K562 (cell line): ENCODE data around the gene CHERP. TPM values are rescaled to one million over a fixed set of nuclear protein-coding genes. Genes with fewer than 3 reads are reported as not detected.

ENCODE experiments used
- ATAC-seq: fragments of 200-7000 bp; cut with Tn5 transposase; 3 replicates; pipeline ENCODE4 v1.9.1; 2020; ENCODE audit warnings: moderate library complexity
- BruUV-seq: library from RNA; stranded (reverse); fragments of 400-500 nt; replicated peaks from 2 replicates; lab custom pipeline; 2021; lab: Mats Ljungman, UMichigan
- CTCF ChIA-PET: fragments of 300-600 bp; formaldehyde crosslinking; extraction: SDS; loops from one replicate; lab custom pipeline; 2021; ENCODE audit warnings: low intra/inter-chr PET ratio; lab: Yijun Ruan, JAX
- POLR2A ChIA-PET: fragments of 300-600, 350-650 bp; sonication (Branson Sonifier 250); formaldehyde crosslinking; extraction: SDS; loops from one replicate; lab custom pipeline; 2021; ENCODE audit warnings: antibody characterized with exemption, inconsistent platforms; lab: Yijun Ruan, JAX
- DNase-seq, 4 experiments: peaks; one replicate each; pipeline versions ENCODE4 v3.0.0 to v3.0.0-alpha.2; 2011 to 2018; ENCODE audit warnings: low spot score in 3 of 4, mixed read lengths in 3 of 4; ENCODE audit errors: extremely low read depth in 1 of 4
- FAIRE-seq: peaks from 2 replicates; lab custom pipeline; 2011; peaks lifted over from hg19 to GRCh38; lab: Jason Lieb, UNC
- H2AFZ ChIP-seq: 2 replicates; pipeline ENCODE4 v1.6.0; 2011; ENCODE audit warnings: low read depth, low read length, control low read depth, inconsistent platforms
- H3K27ac ChIP-seq: fragments of 200-600 bp; 3 replicates; pipeline ENCODE4 v1.8.0; 2011; ENCODE audit warnings: low read depth, mild to moderate bottlenecking, control low read depth, inconsistent platforms, low read length, moderate library complexity, mixed read lengths; ENCODE audit errors: extremely low read depth
- H3K27me3 ChIP-seq, 2 experiments: fragments of 300-600 bp in 1 of 2; 2 replicates in 1 of 2; 3 replicates in 1 of 2; pipeline versions ENCODE4 v1.6.0 to v1.8.0; 2011; ENCODE audit warnings: inconsistent platforms in 2 of 2, low read length in 2 of 2, mild to moderate bottlenecking in 1 of 2, mixed read lengths in 1 of 2, moderate library complexity in 1 of 2; ENCODE audit not compliant: control insufficient read depth in 2 of 2, insufficient read depth in 2 of 2
- H3K36me3 ChIP-seq: fragments of 300-600 bp; 3 replicates; pipeline ENCODE4 v1.8.0; 2011; ENCODE audit warnings: mild to moderate bottlenecking, low read length, inconsistent platforms; ENCODE audit not compliant: control insufficient read depth, insufficient read depth
- H3K4me1 ChIP-seq, 2 experiments: fragments of 200-600 bp in 1 of 2; replicated peaks in 1 of 2; 2 replicates in 1 of 2; 3 replicates in 1 of 2; pipeline versions ENCODE4 v1.5.1 to v1.8.0; 2011; ENCODE audit warnings: inconsistent platforms in 2 of 2, low read length in 2 of 2, mild to moderate bottlenecking in 1 of 2, mixed read lengths in 1 of 2, moderate library complexity in 1 of 2; ENCODE audit not compliant: control insufficient read depth in 2 of 2, insufficient read depth in 2 of 2
- H3K4me2 ChIP-seq: 2 replicates; pipeline ENCODE4 v1.6.1; 2011; ENCODE audit warnings: low read length, control low read depth, inconsistent platforms, mixed read lengths; ENCODE audit not compliant: insufficient read depth
- H3K4me3 ChIP-seq: fragments of 200-600 bp; sonication (generic), shearing (Covaris generic); 2 replicates; pipeline ENCODE4 v1.5.1; 2016; ENCODE audit warnings: control low read depth, inconsistent platforms
- H3K79me2 ChIP-seq: fragments of 200-600 bp; 3 replicates; pipeline ENCODE4 v1.8.0; 2011; ENCODE audit warnings: low read length, inconsistent platforms; ENCODE audit not compliant: control insufficient read depth, insufficient read depth
- H3K9ac ChIP-seq, 2 experiments: 2 replicates each; pipeline versions ENCODE4 v1.6.0 to v1.6.1; 2011; ENCODE audit warnings: low read depth in 2 of 2, low read length in 2 of 2, control low read depth in 1 of 2, inconsistent platforms in 1 of 2, mild to moderate bottlenecking in 1 of 2, mixed read lengths in 1 of 2; ENCODE audit not compliant: insufficient read depth in 1 of 2
- H3K9me1 ChIP-seq: one replicate; pipeline ENCODE4 v1.6.0; 2011; ENCODE audit warnings: inconsistent platforms, mild to moderate bottlenecking, low read length, moderate library complexity; ENCODE audit not compliant: control insufficient read depth, insufficient read depth
- H3K9me3 ChIP-seq: replicated peaks from 2 replicates; pipeline ENCODE4 v1.5.1; 2011; ENCODE audit warnings: low read depth, low read length, inconsistent platforms; ENCODE audit not compliant: control insufficient read depth, insufficient read depth
- H4K20me1 ChIP-seq: replicated peaks from 2 replicates; pipeline ENCODE4 v1.6.1; 2011; ENCODE audit warnings: low read length, inconsistent platforms, mixed read lengths; ENCODE audit not compliant: control insufficient read depth, insufficient read depth
- MLX ChIP-seq, 2 experiments: fragments of 450-650 bp in 1 of 2; sonication (generic) in 1 of 2; formaldehyde crosslinking; conservative IDR thresholded peaks; 2 replicates each; pipeline versions ENCODE4 v1.4.0 to v1.8.1; 2020 to 2022; ENCODE audit warnings: mild to moderate bottlenecking in 1 of 2, missing genetic modification reagents in 1 of 2
- MXD1 ChIP-seq: fragments of 250-450 bp; sonication (Bioruptor Pico); IDR thresholded peaks from 2 replicates; pipeline ENCODE4 v1.8.0; 2021; ENCODE audit warnings: borderline replicate concordance, mild to moderate bottlenecking, moderate library complexity; ENCODE audit not compliant: poor library complexity, severe bottlenecking
- NKRF ChIP-seq: fragments of 450-650 bp; IDR thresholded peaks from 2 replicates; pipeline ENCODE4 v1.6.1; 2016; ENCODE audit warnings: borderline replicate concordance
- PHF8 ChIP-seq: fragments of 200-600 bp; sonication (generic); IDR thresholded peaks from 2 replicates; pipeline ENCODE4 v1.6.1; 2012; ENCODE audit warnings: mixed run types, mild to moderate bottlenecking, inconsistent platforms, low read length, moderate library complexity, borderline replicate concordance
- POLR2G ChIP-seq: fragments of 200-400 bp; formaldehyde crosslinking; IDR thresholded peaks from 2 replicates; pipeline ENCODE4 v1.6.1; 2017; ENCODE audit warnings: low read depth, mild to moderate bottlenecking, antibody characterized with exemption, low read length, moderate library complexity
- RBFOX2 ChIP-seq: fragments of 200-400 bp; formaldehyde crosslinking; IDR thresholded peaks from 2 replicates; pipeline ENCODE4 v1.6.1; 2017; ENCODE audit warnings: low read depth, mild to moderate bottlenecking, low read length, moderate library complexity
- SMAD4 ChIP-seq: fragments of 250-450 bp; sonication (Bioruptor Pico); conservative IDR thresholded peaks from 2 replicates; pipeline ENCODE4 v1.8.0; 2021; ENCODE audit warnings: inconsistent platforms, mild to moderate bottlenecking, moderate library complexity
- THRB ChIP-seq: fragments of 450-650 bp; formaldehyde crosslinking; conservative IDR thresholded peaks from 2 replicates; pipeline ENCODE4 v1.4.0; 2022; ENCODE audit warnings: mild to moderate bottlenecking, missing genetic modification characterization
- YBX1 ChIP-seq: fragments of 450-650 bp; IDR thresholded peaks from 2 replicates; pipeline ENCODE4 v1.7.1; 2016; ENCODE audit warnings: mild to moderate bottlenecking
- WGBS: fragments of 100-300 bp; shearing (Covaris generic); methylation state at CpG from one replicate; pipeline ENCODE4 v1.1.6; 2016; ENCODE audit warnings: low coverage, mixed read lengths; ENCODE audit not compliant: insufficient coverage; ENCODE audit errors: missing lambda C conversion rate; 5-methylcytosine and 5-hydroxymethylcytosine counted together
- in situ Hi-C: fragments of 300-500 bp; cut with MboI; formaldehyde crosslinking; loops from 4 replicates; pipeline ENCODE4 v1.15.0; 2018; ENCODE audit warnings: inconsistent platforms, mixed read lengths
- intact Hi-C: fragments of 100-400 bp; cut with micrococcal nuclease; formaldehyde crosslinking; loops from 2 replicates; pipeline ENCODE4 v1.14.2; 2022
- polyA plus RNA-seq, 8 experiments: library from polyadenylated mRNA; depleted of rRNA in 4 of 8; stranded (reverse) in 5 of 8; unstranded in 3 of 8; fragments of >200 nt; fragmentation: Nextera tagmentation in 2 of 8; fragmentation: Illumina TruSeq in 1 of 8; extraction: Ambion mirVana in 2 of 8; extraction: Trizol in 1 of 8; gene quantifications; 2 replicates each; pipeline versions ENCODE4 v1.2.1 to v1.2.3, GENCODE V29; 2011 to 2014; ENCODE audit warnings: inconsistent platforms in 1 of 8, missing spikeins in 1 of 8
- total RNA-seq, 7 experiments: library from RNA; depleted of rRNA in 6 of 7; stranded (reverse); fragments of >200 nt in 6 of 7; fragmentation: Illumina TruSeq in 2 of 7; extraction: Trizol in 2 of 7; gene quantifications; 2 replicates each; pipeline versions ENCODE4 v1.2.1 to v1.2.3, GENCODE V29; 2011 to 2021; ENCODE audit warnings: low replicate concordance in 1 of 7

Gene CHERP
- total and polyA plus RNA-seq, 9 of the 15 experiments (the other 6 are each of a cell fraction or from before 2014, with no cell fraction given): 0.60 to 85.1 (median 7.8) TPM

GRCh38 chr19:16527971-16528521 lies 14.2 kb downstream of the CHERP start (continued):
- no peak for TF ChIP-seq THRB
- no peak for TF ChIP-seq SMAD4 (CRISPR knock-in tag)
- no peak for TF ChIP-seq NKRF
- no peak for TF ChIP-seq YBX1

GRCh38 chr19:16527334-16527935 lies 14.8 kb downstream of the CHERP start:
- 88% methylated on average over 14 of the region's 14 CpGs for WGBS
- peaks cover 95% of the 10 kb centered on the region; the same call in 2 of the 3 replicates for H3K36me3 ChIP-seq
- peaks cover 3% of the 10 kb centered on the region; the same call in 1 of the 2 replicates for H4K20me1 ChIP-seq
- POLR2A ChIA-PET: interaction anchor here (0.8 to 1.3 kb wide), 4 partner anchors 13 to 41 kb away, joined by 3 read pairs; partner anchors contain the start of gene CHERP
- H3K4me1 ChIP-seq: peaks cover 0 to 14% of the 10 kb centered on the region in 2 experiments; a peak in 1 of 5 replicates
- no peak overlapping the region for H3K4me3 ChIP-seq
- CTCF ChIA-PET: no interaction called here
- TF ChIP-seq PHF8 (no peak), RBFOX2 (peak; percentile 63), MLX (CRISPR knock-in tag; conservative IDR thresholded peaks at IDR 0.05) (no peak), POLR2G (peak; percentile 63; the same call in 1 of the 2 replicates), MXD1 (CRISPR knock-in tag) (no peak)
- no peaks in the 10 kb centered on the region for H3K27me3 ChIP-seq
- TSS peak; percentile 26 for BruUV-seq
- intact Hi-C loops (no loop called here), in situ Hi-C loops (no loop called here)
- DNase-seq (peak in 1 of 4 experiments; percentile 3), ATAC-seq (no peak), FAIRE-seq (no peak)
- H3K9me3 ChIP-seq: no peaks in the 10 kb centered on the region
- no peaks in the 10 kb centered on the region for H3K9me1 ChIP-seq
- H3K4me2 ChIP-seq: no peak overlapping the region
- H2AFZ ChIP-seq: no peak overlapping the region
- H3K79me2 ChIP-seq: no peaks in the 10 kb centered on the region
- H3K27ac ChIP-seq: no peak overlapping the region
- H3K9ac ChIP-seq: peak overlapping the region in 1 of 2 experiments; percentile 61; a peak in 2 of 4 replicates
